Sigmoid colon (tissue), 7 donors: ENCODE results near the gene ITLN2. TPM values are rescaled to one million over a fixed set of nuclear protein-coding genes. Genes with fewer than 3 reads are reported as not detected.

ENCODE experiments used
- DNase-seq: peaks from one replicate; pipeline ENCODE4 v3.0.0-alpha.2; 2019
- H3K27ac ChIP-seq, 4 donors: fragments of 200-600 bp; sonication (generic); one replicate each; pipeline ENCODE4 v1.5.1; 2016 to 2019; ENCODE audit warnings: mild to moderate bottlenecking in 1 of 4
- H3K27me3 ChIP-seq, 3 donors: fragments of 200-600 bp; sonication (generic); one replicate each; pipeline ENCODE4 v1.5.1; 2019; ENCODE audit warnings: mild to moderate bottlenecking in 1 of 3
- H3K36me3 ChIP-seq, 4 donors: fragments of 200-600 bp; sonication (generic); one replicate each; pipeline ENCODE4 v1.5.1; 2016 to 2019
- H3K4me1 ChIP-seq, 4 donors: fragments of 200-600 bp; sonication (generic); one replicate each; pipeline ENCODE4 v1.5.1; 2017 to 2019
- H3K4me3 ChIP-seq, 4 donors: fragments of 200-600 bp; sonication (generic); one replicate each; pipeline ENCODE4 v1.5.1; 2017 to 2019; ENCODE audit warnings: mild to moderate bottlenecking in 2 of 4, moderate library complexity in 1 of 4
- H3K9me3 ChIP-seq, 4 donors: fragments of 200-600 bp in 3 of 4; sonication (generic) in 3 of 4; one replicate each; pipeline versions ENCODE4 v1.5.1 to v1.6.1; 2013 to 2019
- CTCF ChIP-seq, 4 experiments: fragments of 450-650 bp in 3 of 4; fragments of 200-600 bp in 1 of 4; IDR thresholded peaks; one replicate each; pipeline ENCODE4 v1.5.1; 2016 to 2019; ENCODE audit warnings: antibody characterized with exemption in 4 of 4, mild to moderate bottlenecking in 3 of 4, moderate library complexity in 2 of 4
- EP300 ChIP-seq, 4 donors: sonication (generic); formaldehyde crosslinking; IDR thresholded peaks; one replicate each; pipeline ENCODE4 v1.6.1; 2017; ENCODE audit warnings: antibody characterized with exemption in 4 of 4
- POLR2A ChIP-seq, 2 donors: fragments of 450-650 bp; IDR thresholded peaks; one replicate each; pipeline ENCODE4 v1.6.1; 2016; ENCODE audit warnings: antibody characterized with exemption in 2 of 2, mild to moderate bottlenecking in 2 of 2, moderate library complexity in 2 of 2
- POLR2AphosphoS5 ChIP-seq, 4 donors: sonication (generic); formaldehyde crosslinking; IDR thresholded peaks; one replicate each; pipeline ENCODE4 v1.6.1; 2017; ENCODE audit warnings: antibody characterized with exemption in 4 of 4
- WGBS, 2 donors: extraction: QIAGEN DNeasy Blood & Tissue Kit; methylation state at CpG; one replicate each; pipeline ENCODE4 v1.1.7; 2013; 5-methylcytosine and 5-hydroxymethylcytosine counted together
- intact Hi-C: fragments of 100-400 bp; cut with DNase I; formaldehyde crosslinking; loops from one replicate; pipeline ENCODE4 v1.15.1; 2023
- polyA plus RNA-seq, 3 donors: library from polyadenylated mRNA; stranded (reverse); fragments of 200-250 nt; gene quantifications; one replicate each; pipeline ENCODE4 v1.2.3, GENCODE V29; 2013
- total RNA-seq, 4 donors: library from RNA; depleted of rRNA; stranded (reverse); fragments of >200 nt; gene quantifications; one replicate each; pipeline ENCODE4 v1.1.0, GENCODE V29; 2016
- donor health status: healthy with polysubstance abuse.
- donor health status: Bipolar disorder and iron deficiency.
- donor health status: healthy.

Gene ITLN2
- total RNA-seq (not detected), polyA plus RNA-seq (under 1 TPM in 1 of 3 donors, not detected in 2; 0.12 TPM)

- no peak within 1 kb of the TSS for H3K4me3 ChIP-seq
- no peak for DNase-seq
- no peaks in the 10 kb centered on the region for H3K27me3 ChIP-seq
- no peaks in the 10 kb centered on the region for H3K36me3 ChIP-seq
- H3K27ac ChIP-seq = no peak within 1 kb of the TSS
- no peak for TF ChIP-seq POLR2AphosphoS5 (IDR thresholded peaks at IDR 0.05)
- TF ChIP-seq CTCF (IDR thresholded peaks at IDR 0.05) = peak in 2 of 4 experiments; percentile 35 to 43
- no peak for TF ChIP-seq EP300 (IDR thresholded peaks at IDR 0.05)
- no peaks in the 10 kb centered on the region for H3K9me3 ChIP-seq
- intact Hi-C loops = loop anchor here (5.0 kb wide), 2 partner anchors 117 to 227 kb away; no protein-coding TSS in a partner anchor
- H3K4me1 ChIP-seq = peaks cover 0 to 9% (median 0%) of the 10 kb centered on the region in 4 donors
- 83 to 86% methylated on average over 8 of the region's 8 CpGs for WGBS, 2 donors
Measured at GRCh38 chr1:160954158-160955104, at the start of gene ITLN2. Gene ITLN2 (minus strand): TSS chr1:160954809. CDS start chr1:160954741, 68 bp downstream.

GRCh38 chr1:161001525-161001924 lies 46.9 kb upstream of the ITLN2 start:
- 64 to 68% methylated on average over 5 of the region's 5 CpGs for WGBS, 2 donors
- no peaks in the 10 kb centered on the region for H3K4me1 ChIP-seq
- peaks cover 0 to 10% (median 0%) of the 10 kb centered on the region in 4 donors for H3K36me3 ChIP-seq
- H3K4me3 ChIP-seq = no peak overlapping the region
- no peaks in the 10 kb centered on the region for H3K9me3 ChIP-seq
- no peaks in the 10 kb centered on the region for H3K27me3 ChIP-seq
- intact Hi-C loops = no loop called here
- no peak overlapping the region for H3K27ac ChIP-seq
- TF ChIP-seq POLR2AphosphoS5 (IDR thresholded peaks at IDR 0.05) (no peak), CTCF (IDR thresholded peaks at IDR 0.05) (no peak), EP300 (IDR thresholded peaks at IDR 0.05) (no peak), POLR2A (IDR thresholded peaks at IDR 0.05) (no peak)
- DNase-seq = no peak

- 68 to 83% methylated on average over 11 of the region's 11 CpGs for WGBS, 2 donors
- intact Hi-C loops = no loop called here
- no peak overlapping the region for H3K27ac ChIP-seq
- TF ChIP-seq EP300 (IDR thresholded peaks at IDR 0.05) = no peak
- no peaks in the 10 kb centered on the region for H3K4me1 ChIP-seq
- DNase-seq = no peak
- no peak overlapping the region for H3K4me3 ChIP-seq
- peaks cover 0 to 10% (median 0%) of the 10 kb centered on the region in 4 donors for H3K36me3 ChIP-seq
- no peaks in the 10 kb centered on the region for H3K27me3 ChIP-seq
- no peaks in the 10 kb centered on the region for H3K9me3 ChIP-seq
Measured at GRCh38 chr1:161000736-161001480, 46.3 kb upstream of the ITLN2 start.

- no peaks in the 10 kb centered on the region for H3K4me1 ChIP-seq
- no peak for DNase-seq
- no peaks in the 10 kb centered on the region for H3K9me3 ChIP-seq
- H3K36me3 ChIP-seq = peaks cover 0 to 10% (median 0%) of the 10 kb centered on the region in 4 donors
- no peak overlapping the region for H3K4me3 ChIP-seq
- H3K27ac ChIP-seq = no peak overlapping the region
- WGBS, 2 donors = 93 to 97% methylated on average over 5 of the region's 5 CpGs
- no peaks in the 10 kb centered on the region for H3K27me3 ChIP-seq
- no peak for TF ChIP-seq POLR2AphosphoS5 (IDR thresholded peaks at IDR 0.05)
- TF ChIP-seq CTCF (IDR thresholded peaks at IDR 0.05) = no peak
- TF ChIP-seq EP300 (IDR thresholded peaks at IDR 0.05) = no peak
- no peak for TF ChIP-seq POLR2A (IDR thresholded peaks at IDR 0.05)
- intact Hi-C loops = loop anchor here (5.0 kb wide), 1 partner anchor 98 kb away; the partner anchor contains the start of gene KLHDC9
Measured at GRCh38 chr1:160999376-160999775, 44.8 kb upstream of the ITLN2 start.
